Omental fat pad (tissue), 4 donors: ENCODE measurements around the gene OCIAD2. TPM values are rescaled to one million over a fixed set of nuclear protein-coding genes. Genes with fewer than 3 reads are reported as not detected.

Source experiments
- ATAC-seq: fragments of 150-250 bp; one replicate; pipeline ENCODE4 v1.9.1; 2016; ENCODE audit warnings: mild to moderate bottlenecking, moderate library complexity; ENCODE audit not compliant: low FRiP score
- DNase-seq: peaks from one replicate; pipeline ENCODE4 v3.0.0-alpha.2; 2019; ENCODE audit warnings: low spot score
- CTCF ChIP-seq, 3 donors: fragments of 450-650 bp; IDR thresholded peaks; one replicate each; pipeline ENCODE4 v1.5.1; 2016 to 2017; ENCODE audit warnings: antibody characterized with exemption in 3 of 3, mild to moderate bottlenecking in 3 of 3, moderate library complexity in 2 of 3
- total RNA-seq, 4 donors: library from RNA; depleted of rRNA; stranded (reverse); fragments of >200 nt; gene quantifications; one replicate each; pipeline ENCODE4 v1.1.0, GENCODE V29; 2016

OCIAD2 gene
- total RNA-seq, 4 donors from 2014 or later = 2.8 to 24.3 (median 4.5) TPM

- TF ChIP-seq CTCF (IDR thresholded peaks at IDR 0.05) = no peak
- DNase-seq (no peak), ATAC-seq (no peak)
Observed at GRCh38 chr4:48944756-48945241, 38.2 kb upstream of the OCIAD2 start.

- no peak for TF ChIP-seq CTCF (IDR thresholded peaks at IDR 0.05)
- ATAC-seq (no peak), DNase-seq (no peak)
Observed at GRCh38 chr4:48944252-48944651, 37.7 kb upstream of the OCIAD2 start.

- ATAC-seq = no peak
- no peak for TF ChIP-seq CTCF (IDR thresholded peaks at IDR 0.05)
Observed at GRCh38 chr4:48943387-48943786, 36.8 kb upstream of the OCIAD2 start.

GRCh38 chr4:48939785-48940184 is 33.2 kb upstream of the OCIAD2 start:
- no peak for ATAC-seq
- no peak for TF ChIP-seq CTCF (IDR thresholded peaks at IDR 0.05)
- DNase-seq = no peak

More at GRCh38 chr4:48943387-48943786, 36.8 kb upstream of the OCIAD2 start:
- no peak for DNase-seq

GRCh38 chr4:48938831-48939230 is 32.3 kb upstream of the OCIAD2 start:
- ATAC-seq = no peak
- no peak for TF ChIP-seq CTCF (IDR thresholded peaks at IDR 0.05)
- DNase-seq = no peak

GRCh38 chr4:48937033-48937432 is 30.5 kb upstream of the OCIAD2 start:
- TF ChIP-seq CTCF (IDR thresholded peaks at IDR 0.05) = no peak
- no peak for DNase-seq
- no peak for ATAC-seq

- ATAC-seq (no peak), DNase-seq (no peak)
- TF ChIP-seq CTCF (IDR thresholded peaks at IDR 0.05) = no peak
Observed at GRCh38 chr4:48931459-48931858, 24.9 kb upstream of the OCIAD2 start.
